ENCODE measurements around the gene SLC6A16. TPM values are rescaled to one million over a fixed set of nuclear protein-coding genes. Genes with fewer than 3 reads are reported as not detected.

The SLC6A16 gene
- total RNA-seq, 1 donor from 2014 or later, result 1.5 TPM

DNA sequence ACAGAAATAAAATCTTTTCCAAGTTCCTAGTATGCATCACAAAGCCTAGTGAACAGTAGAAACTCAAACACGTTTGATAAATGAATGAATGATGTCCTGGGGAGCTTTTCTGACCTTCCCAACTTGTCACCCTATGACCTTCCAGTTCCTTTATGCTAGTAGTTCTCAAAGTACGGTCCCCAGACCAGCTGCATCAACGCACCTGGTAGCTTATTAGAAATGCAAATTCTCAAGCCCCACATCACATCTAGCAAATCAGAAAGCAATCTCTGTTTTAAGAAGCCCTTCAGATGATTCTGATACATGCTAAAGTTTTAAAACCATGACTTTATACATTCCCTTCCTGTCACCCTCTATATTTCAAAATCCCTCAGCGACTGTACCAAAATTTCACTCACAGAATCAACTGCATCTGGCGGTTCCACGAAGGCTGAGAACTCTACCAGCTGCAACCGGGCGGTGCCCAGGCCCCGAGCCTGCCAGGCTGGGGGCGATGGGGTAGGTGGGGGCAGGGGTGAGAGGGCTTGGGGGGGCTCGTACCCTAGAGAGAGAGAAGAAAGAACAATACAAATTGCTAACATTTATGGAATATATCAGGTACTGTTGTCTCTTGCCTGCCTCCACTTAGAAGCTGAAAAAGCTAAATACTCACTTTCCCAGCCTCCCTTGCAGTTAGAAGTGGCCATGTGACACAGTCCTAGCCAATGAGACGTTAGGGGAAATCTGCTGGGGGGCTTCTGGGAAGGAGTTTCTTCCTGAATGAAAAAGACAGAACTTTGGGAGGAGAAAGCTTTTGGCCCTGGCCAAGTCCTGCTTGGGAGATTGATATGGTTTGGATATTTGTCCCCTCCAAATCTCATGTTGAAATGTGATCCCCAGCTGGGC lies 23.6 kb upstream of the SLC6A16 start:
- no peak for ATAC-seq (ENCODE audit: poor library complexity)
- intact Hi-C loops (cut with DNase I), result no loop called here
- DNase-seq, result no peak

DNA sequence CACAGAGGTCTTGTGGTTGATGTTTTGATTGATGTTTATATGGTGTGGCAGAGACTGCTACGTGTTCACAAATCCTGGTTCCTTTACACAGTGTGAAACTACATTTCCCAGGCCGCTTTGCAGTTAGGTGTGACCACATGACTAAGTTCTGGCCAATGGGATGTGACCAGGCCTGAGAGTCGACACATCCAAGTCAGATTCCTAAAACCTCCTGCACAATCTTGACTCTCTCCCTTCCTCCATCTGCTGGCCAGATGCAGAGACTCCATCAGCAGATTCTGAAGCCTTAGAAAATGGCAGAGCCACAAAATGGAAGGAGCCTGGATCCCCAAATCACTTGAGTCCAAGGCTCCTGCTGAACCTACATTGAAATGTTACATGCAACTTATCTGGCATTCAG lies 22.8 kb upstream of the SLC6A16 start:
- ATAC-seq (ENCODE audit: poor library complexity), result peak; percentile 61

DNA sequence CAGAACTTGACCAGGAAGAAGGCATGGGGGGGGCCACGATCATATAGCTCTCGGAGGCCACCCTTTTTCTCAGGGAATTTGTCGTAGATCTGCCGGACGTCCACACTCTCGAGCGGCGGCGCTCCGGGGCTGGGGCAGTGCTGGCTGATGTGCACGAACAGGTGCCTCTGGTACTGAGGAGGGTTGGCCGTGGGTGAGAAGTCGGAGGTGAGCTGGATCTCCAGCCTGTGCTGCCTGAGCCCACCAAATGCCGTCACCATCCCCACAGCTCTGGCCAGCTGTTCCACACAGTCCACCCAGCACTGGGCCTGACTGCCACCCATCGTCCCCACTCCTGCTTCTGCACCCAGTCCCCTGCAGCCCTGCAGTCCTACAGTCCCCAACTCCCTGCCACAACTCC lies 22.2 kb upstream of the SLC6A16 start:
- no peak for DNase-seq
- intact Hi-C loops (cut with DNase I), result no loop called here
- no peak for ATAC-seq (ENCODE audit: poor library complexity)

More for the DNA sequence above, 22.8 kb upstream of the SLC6A16 start:
- intact Hi-C loops (cut with DNase I), result no loop called here
- DNase-seq, result no peak

DNA sequence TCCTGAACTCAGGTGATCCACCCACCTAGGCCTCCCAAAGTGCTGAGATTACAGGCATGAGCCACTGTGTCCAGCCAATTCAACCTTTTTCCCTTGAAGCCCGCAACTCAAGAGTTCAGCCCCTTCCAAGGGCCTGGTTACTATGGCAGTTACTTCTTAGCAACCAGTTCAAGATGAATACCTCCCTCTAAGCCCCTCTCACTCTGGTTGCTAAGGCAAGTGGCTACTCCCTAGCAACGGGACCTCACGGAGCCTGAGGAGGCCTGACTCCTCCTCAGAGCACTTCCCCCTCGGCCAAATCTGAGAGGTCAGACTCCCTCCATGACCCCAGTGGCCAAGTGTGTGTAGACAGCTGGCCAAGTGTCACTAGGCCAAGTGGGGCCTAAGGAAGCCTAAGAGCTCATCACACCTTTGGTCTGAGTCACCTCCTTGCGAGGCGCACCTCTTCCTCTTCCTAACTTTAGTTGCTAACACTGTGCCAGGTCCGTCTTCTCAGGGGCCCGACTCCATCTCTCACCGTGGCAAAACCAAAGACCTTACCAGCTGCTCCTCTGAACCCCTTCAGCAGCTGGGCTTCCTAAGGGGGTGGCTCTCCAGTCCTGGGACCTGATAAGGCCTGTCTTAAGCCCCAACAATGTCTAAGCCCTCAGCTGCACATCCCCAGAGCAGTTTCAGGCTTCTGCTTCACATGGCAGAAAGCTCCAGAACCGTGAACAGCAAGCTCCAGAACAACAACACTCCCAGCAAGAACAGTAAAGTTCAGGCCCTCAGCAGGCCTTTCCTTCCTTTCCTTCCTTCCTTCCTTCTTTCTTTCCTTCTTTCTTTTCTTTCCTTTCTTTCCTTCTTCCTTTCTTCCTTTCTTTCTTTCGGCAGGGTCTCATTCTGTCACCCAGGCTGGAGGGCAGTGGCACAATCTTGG lies 19.8 kb upstream of the SLC6A16 start:
- DNase-seq (no peak), ATAC-seq (ENCODE audit: poor library complexity) (no peak)
- intact Hi-C loops (cut with DNase I), result no loop called here

DNA sequence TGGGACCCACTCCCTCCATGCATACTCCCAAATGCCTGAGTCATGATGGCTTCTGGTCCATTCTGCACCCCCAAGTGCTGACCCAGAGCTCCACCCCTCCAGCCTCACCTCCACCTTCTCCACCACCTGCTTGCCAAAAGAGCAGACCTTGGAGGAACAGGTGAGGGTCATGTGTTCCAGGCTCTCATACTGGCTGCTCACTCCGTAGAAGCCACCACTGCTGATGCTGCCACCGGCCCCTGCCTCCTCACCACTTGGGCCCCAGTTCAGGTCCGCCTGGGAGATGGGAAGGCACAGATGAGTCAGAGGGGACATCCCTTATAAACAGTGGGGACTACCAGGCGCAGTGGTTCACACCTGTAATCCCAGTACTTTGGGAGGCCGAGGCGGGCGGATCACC lies 18.1 kb upstream of the SLC6A16 start:
- intact Hi-C loops (cut with DNase I), result no loop called here
- ATAC-seq (ENCODE audit: poor library complexity), result no peak
- no peak for DNase-seq

DNA sequence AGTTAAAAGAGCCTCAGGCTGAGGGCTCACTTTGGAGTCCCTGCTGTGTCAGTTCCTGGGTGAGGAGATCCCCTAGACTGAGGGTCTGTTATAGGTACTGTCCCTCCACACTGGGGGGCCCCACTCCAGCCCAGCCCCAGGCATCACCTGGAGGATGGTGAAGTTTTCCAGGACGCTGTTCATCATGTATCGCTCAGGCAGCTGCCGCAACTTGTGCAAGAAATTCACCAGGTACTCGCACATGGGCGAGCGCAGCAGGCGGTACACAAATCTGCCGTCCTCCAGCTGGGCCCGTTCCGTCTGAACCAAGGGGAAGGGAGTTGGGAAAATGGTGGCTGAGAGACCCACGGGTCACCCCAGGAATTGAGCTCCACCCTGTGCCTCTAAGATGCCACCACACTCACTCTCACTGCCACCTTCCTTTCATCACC lies 17.3 kb upstream of the SLC6A16 start:
- DNase-seq (no peak), ATAC-seq (ENCODE audit: poor library complexity) (no peak)

DNA sequence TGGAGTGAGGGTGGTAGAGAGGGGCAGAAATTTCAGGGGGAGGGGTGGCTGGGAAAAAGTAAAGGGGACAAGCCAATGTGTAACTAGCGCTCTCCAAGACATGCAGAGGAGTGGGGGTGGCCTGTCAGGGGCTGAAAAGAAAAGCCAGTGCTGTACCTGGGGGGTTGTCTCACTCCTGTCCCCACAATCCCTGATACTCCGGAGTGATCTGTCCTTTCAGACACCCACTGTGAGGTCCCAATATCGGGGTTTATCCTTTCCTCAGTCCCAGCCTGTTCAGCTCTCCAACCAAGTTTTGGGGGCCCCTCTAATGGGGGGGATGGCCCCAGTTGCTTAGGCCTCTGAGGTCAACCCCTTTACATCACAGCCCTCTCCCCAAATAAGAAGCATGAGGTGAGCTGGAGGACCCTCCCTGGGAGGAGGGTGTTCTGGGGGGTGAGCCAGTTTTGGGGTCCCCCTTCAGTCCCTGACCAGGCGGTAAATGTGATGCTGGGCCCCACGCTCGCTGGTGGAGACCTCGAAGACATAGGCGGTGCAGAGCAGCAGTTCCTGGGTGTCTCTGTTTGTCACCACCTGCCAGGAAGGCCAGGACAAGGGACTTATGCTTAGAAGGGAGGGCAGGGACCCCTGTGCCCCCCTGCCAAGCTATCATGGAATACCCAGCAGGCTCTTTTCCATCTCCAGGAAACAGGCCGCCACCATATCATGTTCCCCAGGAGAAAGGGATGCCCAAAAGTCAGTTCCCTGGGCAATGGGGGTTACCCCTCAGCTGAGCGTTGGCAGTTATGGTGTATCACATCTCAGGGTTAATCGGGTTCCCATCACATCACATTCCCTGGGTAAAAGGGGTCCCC lies 16.1 kb upstream of the SLC6A16 start:
- no peak for DNase-seq
- no peak for ATAC-seq (ENCODE audit: poor library complexity)
- intact Hi-C loops (cut with DNase I), result no loop called here

More for the DNA sequence above, 17.3 kb upstream of the SLC6A16 start:
- intact Hi-C loops (cut with DNase I), result no loop called here

DNA sequence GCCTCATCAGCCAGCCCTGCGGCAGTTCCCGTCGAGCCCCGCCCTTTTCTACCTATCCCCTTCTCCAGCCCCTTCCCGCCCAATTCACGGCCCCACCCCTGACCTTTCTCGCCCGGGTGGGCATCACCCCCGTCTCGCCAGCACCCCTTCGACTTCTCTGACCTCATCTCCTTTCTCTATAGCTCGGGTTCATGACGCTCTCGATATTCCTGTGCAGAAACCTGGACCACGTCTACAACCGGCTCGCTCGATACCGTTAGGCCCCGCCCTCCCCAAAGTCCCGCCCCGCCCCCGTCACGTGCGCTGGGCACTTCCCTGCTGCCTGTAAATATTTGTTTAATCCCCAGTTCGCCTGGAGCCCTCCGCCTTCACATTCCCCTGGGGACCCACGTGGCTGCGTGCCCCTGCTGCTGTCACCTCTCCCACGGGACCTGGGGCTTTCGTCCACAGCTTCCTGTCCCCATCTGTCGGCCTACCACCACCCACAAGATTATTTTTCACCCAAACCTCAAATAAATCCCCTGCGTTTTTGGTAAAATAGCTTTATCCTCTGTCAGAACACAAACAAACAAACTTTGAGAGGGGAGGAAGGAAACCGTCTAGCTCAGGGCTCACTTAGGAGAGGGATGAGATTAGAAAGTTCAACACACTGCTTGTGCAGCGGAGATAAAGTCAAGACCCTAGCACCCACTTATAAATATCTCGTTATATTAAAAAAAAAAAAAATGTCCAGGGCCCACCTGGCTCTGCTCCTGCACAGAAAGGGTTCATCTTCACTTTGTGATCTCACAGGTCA lies 15.3 kb upstream of the SLC6A16 start:
- ATAC-seq (ENCODE audit: poor library complexity) (peak; percentile 48), DNase-seq (peak; percentile 73)
- intact Hi-C loops (cut with DNase I), result no loop called here

DNA sequence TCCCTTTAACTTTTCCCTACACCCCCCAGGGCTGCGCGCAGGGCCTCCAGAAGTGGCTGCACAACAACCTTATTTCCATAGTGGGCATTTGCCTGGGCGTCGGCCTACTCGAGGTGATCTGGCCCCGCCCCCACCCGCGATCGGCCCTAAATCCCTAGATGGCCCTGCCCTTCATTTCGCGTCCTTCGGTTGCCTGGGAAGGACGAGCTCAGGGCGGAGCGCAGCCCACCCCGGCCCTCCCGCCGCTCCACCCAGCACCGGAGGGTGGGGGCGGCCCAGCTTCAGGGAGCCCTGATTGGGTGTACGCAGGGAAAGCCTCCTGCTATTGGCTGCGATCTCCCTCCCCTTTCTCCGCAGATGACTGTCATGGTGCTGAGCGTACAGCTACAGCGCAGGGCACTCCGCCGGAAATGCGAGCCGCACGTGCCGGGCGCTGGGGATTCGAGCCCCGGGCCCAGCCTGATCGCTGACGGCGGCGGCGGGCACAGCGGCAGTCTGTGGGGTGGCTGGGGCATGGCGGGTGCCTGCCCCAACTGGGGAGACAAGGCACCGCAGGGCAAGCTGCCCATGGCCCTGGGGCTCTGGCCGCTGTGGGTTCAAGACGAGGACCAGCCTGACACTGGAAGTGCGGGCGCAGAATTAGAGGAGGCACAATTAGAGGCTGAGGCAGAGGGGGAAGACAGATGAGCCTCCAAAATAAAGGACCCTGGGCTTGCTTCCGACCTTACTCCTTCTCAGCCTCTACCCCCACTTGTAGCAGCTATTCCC lies 14.5 kb upstream of the SLC6A16 start:
- ATAC-seq (ENCODE audit: poor library complexity) (peak; percentile 94), DNase-seq (peak; percentile 91)
- intact Hi-C loops (cut with DNase I), result no loop called here

DNA sequence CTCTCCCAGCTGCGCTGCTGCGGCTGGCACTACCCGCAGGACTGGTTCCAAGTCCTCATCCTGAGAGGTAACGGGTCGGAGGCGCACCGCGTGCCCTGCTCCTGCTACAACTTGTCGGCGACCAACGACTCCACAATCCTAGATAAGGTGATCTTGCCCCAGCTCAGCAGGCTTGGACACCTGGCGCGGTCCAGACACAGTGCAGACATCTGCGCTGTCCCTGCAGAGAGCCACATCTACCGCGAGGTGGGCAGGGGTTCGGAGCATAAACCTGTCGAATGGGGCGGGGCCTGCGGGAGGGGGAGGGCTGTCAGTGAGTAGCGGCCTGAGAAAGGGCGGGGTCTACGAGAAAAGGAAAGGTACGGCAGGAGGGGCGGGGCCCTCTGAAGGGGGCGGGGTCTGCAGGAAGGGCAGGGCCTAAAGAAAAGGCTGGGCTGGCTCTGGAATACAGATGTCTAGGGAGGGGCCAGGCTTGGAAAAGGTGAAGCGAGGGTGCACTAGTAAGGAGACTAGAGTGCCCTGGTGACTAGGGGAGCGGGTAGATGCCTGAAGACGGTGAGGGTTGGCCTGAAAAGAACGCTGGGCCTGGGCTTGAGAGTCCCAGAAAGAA lies 13.8 kb upstream of the SLC6A16 start:
- ATAC-seq (ENCODE audit: poor library complexity) (peak; percentile 68), DNase-seq (peak; percentile 83)
- intact Hi-C loops (cut with DNase I), result no loop called here

DNA sequence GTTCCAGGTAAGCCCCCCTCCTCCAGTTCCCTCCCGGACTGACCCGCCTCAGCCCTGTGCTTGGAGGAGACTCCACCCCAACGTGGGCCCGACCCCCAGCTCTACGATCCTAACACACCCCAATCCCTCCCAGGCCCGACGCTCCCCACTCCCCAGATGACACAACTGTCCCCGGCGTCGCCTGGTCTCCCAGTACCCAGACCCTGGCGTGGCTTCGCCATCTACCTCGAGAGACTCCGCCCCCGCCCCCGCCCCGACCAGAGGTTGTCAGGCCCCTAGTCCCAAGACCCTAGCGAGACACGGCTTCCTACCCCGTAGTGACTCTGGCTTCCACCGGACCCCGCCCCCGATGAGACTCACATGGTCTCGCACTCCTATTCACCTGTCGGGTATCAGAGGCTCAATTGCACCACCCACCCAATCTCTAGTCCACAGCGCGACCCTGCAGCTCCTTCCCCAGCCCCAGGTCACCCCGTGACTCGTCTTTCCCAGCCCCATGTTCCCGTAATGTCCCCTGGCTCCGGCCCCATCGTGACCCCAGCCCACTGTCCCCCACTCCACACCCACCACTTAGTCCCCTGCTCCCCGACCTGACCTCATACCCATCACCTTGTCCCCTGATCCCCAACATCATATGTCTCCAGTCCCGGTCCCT lies 13.2 kb upstream of the SLC6A16 start:
- intact Hi-C loops (cut with DNase I), result no loop called here
- DNase-seq (no peak), ATAC-seq (ENCODE audit: poor library complexity) (no peak)

DNA sequence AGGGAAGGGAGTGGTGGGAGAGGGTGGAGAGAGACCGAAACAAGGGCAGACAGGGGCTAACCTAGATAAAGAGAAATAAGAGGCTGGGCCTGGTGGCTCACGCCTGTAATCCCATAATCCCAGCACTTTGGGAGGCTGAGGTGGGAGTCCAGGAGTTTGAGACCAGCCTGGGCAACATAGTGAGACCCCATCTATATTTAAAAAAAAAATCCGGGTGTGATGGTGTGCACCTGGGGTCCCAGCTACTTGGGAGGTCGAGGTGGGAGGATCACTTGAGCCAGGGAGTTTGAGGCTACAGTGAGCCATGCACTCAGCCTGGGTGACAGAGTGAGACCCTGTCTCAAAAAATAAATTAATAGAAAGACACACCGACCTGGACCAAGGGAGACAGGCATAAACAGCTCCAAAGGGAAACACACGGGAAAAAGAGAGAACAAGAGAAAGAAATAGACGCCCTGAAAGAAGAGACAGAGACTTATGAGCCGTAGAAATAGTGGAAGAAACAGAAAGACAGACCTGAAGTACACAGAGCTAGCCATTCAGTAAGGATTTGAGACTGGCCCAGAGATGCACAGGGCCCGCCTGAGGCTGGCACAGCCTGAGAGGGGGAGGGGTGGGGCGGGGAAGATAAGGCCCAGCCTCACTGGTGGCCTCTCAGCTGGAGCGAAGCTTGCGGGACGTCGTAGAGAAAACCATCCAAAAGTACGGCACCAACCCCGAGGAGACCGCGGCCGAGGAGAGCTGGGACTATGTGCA lies 12.5 kb upstream of the SLC6A16 start:
- ATAC-seq (ENCODE audit: poor library complexity) (no peak), DNase-seq (no peak)
- intact Hi-C loops (cut with DNase I), result no loop called here

DNA sequence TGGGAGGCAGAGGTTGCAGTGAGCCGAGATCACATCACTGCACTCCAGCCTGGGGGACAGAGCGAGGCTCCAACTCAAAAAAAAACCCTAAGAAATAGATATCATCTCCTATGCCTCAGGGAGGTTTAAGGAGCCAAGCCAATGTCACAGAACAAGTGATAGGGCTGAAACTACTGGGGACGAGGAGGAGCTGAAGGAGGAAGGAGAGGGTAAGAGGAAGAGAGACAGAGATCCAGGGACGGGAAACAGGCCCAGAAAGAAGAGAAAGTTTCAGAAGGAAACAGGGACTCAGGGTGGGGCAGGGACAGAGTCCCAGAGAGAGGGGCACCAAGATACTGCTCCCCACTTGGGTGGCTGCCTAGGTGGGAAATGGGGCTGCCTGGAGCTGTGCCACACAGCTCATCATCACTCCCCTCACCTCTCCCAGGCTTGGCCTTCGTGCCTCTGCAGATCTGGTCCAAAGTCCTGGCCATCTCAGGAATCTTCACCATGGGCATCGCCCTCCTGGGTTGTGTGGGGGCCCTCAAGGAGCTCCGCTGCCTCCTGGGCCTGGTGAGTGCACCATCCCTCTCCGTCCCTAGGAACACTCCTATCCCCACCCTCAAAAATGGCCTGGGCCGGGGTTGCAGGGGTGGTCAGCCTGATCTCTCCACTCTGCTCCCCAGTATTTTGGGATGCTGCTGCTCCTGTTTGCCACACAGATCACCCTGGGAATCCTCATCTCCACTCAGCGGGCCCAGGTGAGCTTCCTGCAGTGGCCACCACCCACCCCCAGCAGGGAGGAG lies 11.7 kb upstream of the SLC6A16 start:
- no peak for DNase-seq
- no peak for ATAC-seq (ENCODE audit: poor library complexity)
- intact Hi-C loops (cut with DNase I), result no loop called here

DNA sequence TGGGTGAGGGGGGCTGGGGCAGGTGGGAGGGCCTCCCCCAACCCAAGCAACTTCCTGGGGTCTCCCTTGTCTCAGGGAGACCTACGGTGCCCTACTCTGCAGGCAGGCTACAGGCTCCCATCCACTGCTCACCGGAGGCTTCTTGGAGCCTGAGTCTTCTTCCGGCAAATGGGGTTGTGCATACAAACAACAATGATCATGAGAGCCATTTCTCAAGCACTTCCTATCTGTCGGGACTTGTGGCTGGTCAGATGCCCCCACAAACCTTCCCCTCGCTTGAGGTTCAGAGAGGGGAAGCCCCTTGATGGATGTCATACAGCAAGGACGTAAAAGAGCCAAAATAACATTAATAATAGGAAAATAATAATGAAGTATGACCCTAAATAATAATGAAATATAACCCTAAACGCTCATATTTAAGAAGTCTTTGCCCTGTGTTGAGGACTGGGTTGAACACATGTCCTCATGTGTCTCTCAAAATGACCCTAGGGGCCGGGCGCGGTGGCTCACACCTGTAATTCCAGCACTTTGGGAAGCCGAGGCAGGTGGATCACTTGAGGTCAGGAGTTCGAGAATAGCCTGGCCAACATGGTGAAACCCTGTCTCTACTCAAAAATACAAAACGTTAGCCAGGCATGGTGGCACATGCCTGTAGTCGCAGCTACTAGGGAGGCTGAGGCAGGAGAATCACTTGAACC lies 10.9 kb upstream of the SLC6A16 start:
- intact Hi-C loops (cut with DNase I), result no loop called here
- no peak for DNase-seq
- ATAC-seq (ENCODE audit: poor library complexity), result no peak

Measured in Right ventricle myocardium superior (tissue), 1 donor.